Gastrocnemius medialis (tissue), 4 donors: ENCODE data around the gene CELSR1. TPM values are rescaled to one million over a fixed set of nuclear protein-coding genes. Genes with fewer than 3 reads are reported as not detected.
"Not testable (repeated sequence)": the region's sequence is repeated elsewhere in the genome, so short reads cannot be mapped to it uniquely, and the experiment has no call there.

Experiments used
- ATAC-seq, 2 donors: fragments of 150-250 bp; one replicate each; pipeline ENCODE4 v1.9.1; 2016
- DNase-seq, 2 donors: peaks; one replicate each; pipeline ENCODE4 v3.0.0-alpha.2; 2019
- H3K27ac ChIP-seq, 4 donors: fragments of 200-600 bp; sonication (generic); 1 replicate in 1 of 4; 2 replicates in 3 of 4; pipeline ENCODE4 v1.5.1; 2016 to 2018; ENCODE audit warnings: mild to moderate bottlenecking in 2 of 4, moderate library complexity in 1 of 4
- H3K27me3 ChIP-seq, 3 donors: fragments of 200-600 bp; sonication (generic) in 2 of 3; 1 replicate in 1 of 3; 2 replicates in 2 of 3; pipeline versions ENCODE4 v1.5.1 to v1.6.0; 2016 to 2019; ENCODE audit warnings: mild to moderate bottlenecking in 1 of 3, moderate library complexity in 1 of 3
- H3K36me3 ChIP-seq, 2 donors: fragments of 200-600 bp; sonication (generic) in 1 of 2; one replicate each; pipeline ENCODE4 v1.5.1; 2017 to 2018
- H3K4me1 ChIP-seq, 2 donors: fragments of 200-600 bp; sonication (generic) in 1 of 2; one replicate each; pipeline ENCODE4 v1.5.1; 2016 to 2017; ENCODE audit warnings: mild to moderate bottlenecking in 2 of 2
- H3K4me3 ChIP-seq, 4 donors: fragments of 200-600 bp; sonication (generic) in 3 of 4; 1 replicate in 1 of 4; 2 replicates in 3 of 4; pipeline ENCODE4 v1.5.1; 2016 to 2019; ENCODE audit warnings: mild to moderate bottlenecking in 2 of 4
- H3K9me3 ChIP-seq, 3 donors: fragments of 200-600 bp; sonication (generic) in 2 of 3; 1 replicate in 1 of 3; 2 replicates in 2 of 3; pipeline ENCODE4 v1.5.1; 2016 to 2019
- CTCF ChIP-seq, 5 experiments: fragments of 450-650 bp in 3 of 5; fragments of 200-600 bp in 2 of 5; sonication (generic) in 2 of 5; IDR thresholded peaks in 4 of 5; conservative IDR thresholded peaks in 1 of 5; 1 replicate in 4 of 5; 2 replicates in 1 of 5; pipeline ENCODE4 v1.5.1; 2016 to 2019; ENCODE audit warnings: antibody characterized with exemption in 5 of 5, mild to moderate bottlenecking in 3 of 5, moderate library complexity in 3 of 5
- POLR2A ChIP-seq, 2 donors: fragments of 450-650 bp; IDR thresholded peaks; one replicate each; pipeline ENCODE4 v1.6.1; 2017; ENCODE audit warnings: antibody characterized with exemption in 2 of 2, mild to moderate bottlenecking in 2 of 2, moderate library complexity in 2 of 2
- in situ Hi-C, 4 donors: fragments of 200-750 bp; cut with MboI; loops; one replicate each; pipeline versions ENCODE4 v1.15.0 to v1.8.0; 2017; ENCODE audit warnings: low sequenced_read_pairs in 4 of 4
- intact Hi-C: fragments of 100-400 bp; cut with DNase I; formaldehyde crosslinking; loops from one replicate; pipeline ENCODE4 v1.15.1; 2023; ENCODE audit warnings: low total_unique reads
- total RNA-seq, 4 donors: library from RNA; depleted of rRNA; stranded (reverse); fragments of >200 nt; gene quantifications; one replicate each; pipeline versions ENCODE4 v1.1.0 to v1.2.3, GENCODE V29; 2016

The CELSR1 gene
- total RNA-seq, 4 donors from 2014 or later: 0.10 to 1.5 (median 0.87) TPM

DNA sequence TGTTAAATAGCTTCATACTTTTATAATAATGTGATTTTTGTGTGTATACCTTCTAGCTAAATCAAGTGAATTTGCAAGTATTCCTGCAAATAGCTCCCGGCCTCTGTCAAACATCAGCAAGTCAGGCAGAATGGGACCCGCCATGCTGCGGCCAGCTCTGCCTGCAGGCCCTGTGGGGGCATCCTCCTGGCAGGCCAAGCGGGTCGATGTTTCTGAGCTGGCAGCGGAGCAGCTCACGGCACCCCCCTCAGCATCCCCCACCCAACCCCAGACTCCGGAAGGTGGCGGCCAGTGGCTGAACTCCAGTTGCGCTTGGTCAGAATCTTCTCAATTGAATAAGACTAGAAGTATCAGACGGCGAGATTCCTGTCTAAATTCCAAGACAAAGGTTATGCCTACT lies 221.4 kb downstream of the CELSR1 start:
- no peak for TF ChIP-seq POLR2A (IDR thresholded peaks at IDR 0.05)
- no peak for TF ChIP-seq CTCF (IDR thresholded peaks at IDR 0.05 in 4 of 5, conservative IDR thresholded peaks at IDR 0.05 in 1 of 5)
- H3K4me1 ChIP-seq: peaks cover 0 to 5% of the 10 kb centered on the region in 2 donors
- H3K27ac ChIP-seq: no peak overlapping the region
- DNase-seq (no peak), ATAC-seq (no peak)
- H3K36me3 ChIP-seq: no peaks in the 10 kb centered on the region
- no peaks in the 10 kb centered on the region for H3K27me3 ChIP-seq
- H3K4me3 ChIP-seq: no peak overlapping the region
- in situ Hi-C loops: loop anchor here in 2 of 4 donors (10.0 kb wide), 3 partner anchors 191 to 321 kb away; no protein-coding TSS in a partner anchor
- no peaks in the 10 kb centered on the region for H3K9me3 ChIP-seq
- intact Hi-C loops: loop anchor here (2.0 kb wide), 1 partner anchor 321 kb away; no protein-coding TSS in a partner anchor

- H3K4me1 ChIP-seq, H3K36me3 ChIP-seq, DNase-seq, H3K4me3 ChIP-seq, intact Hi-C loops, ATAC-seq, H3K9me3 ChIP-seq, H3K27ac ChIP-seq, H3K27me3 ChIP-seq: not testable (repeated sequence)
- in situ Hi-C loops: loop anchor here (5.0 to 10.0 kb wide), 5 partner anchors 188 to 321 kb away; no protein-coding TSS in a partner anchor
Observed at GRCh38 chr22:46312848-46313247, 224.6 kb downstream of the CELSR1 start.

- no peaks in the 10 kb centered on the region for H3K9me3 ChIP-seq
- in situ Hi-C loops: loop anchor here (5.0 to 10.0 kb wide), 5 partner anchors 187 to 320 kb away; no protein-coding TSS in a partner anchor
- DNase-seq (no peak), ATAC-seq (no peak)
- no peaks in the 10 kb centered on the region for H3K27me3 ChIP-seq
- no peak overlapping the region for H3K27ac ChIP-seq
- H3K4me1 ChIP-seq: peaks cover 0 to 5% of the 10 kb centered on the region in 2 donors
- intact Hi-C loops: no loop called here
- no peaks in the 10 kb centered on the region for H3K36me3 ChIP-seq
- H3K4me3 ChIP-seq: no peak overlapping the region
- TF ChIP-seq CTCF (IDR thresholded peaks at IDR 0.05 in 4 of 5, conservative IDR thresholded peaks at IDR 0.05 in 1 of 5): no peak
- no peak for TF ChIP-seq POLR2A (IDR thresholded peaks at IDR 0.05)
Observed at GRCh38 chr22:46312056-46312455, 225.4 kb downstream of the CELSR1 start.

Other genes starting within 250 kb of the CELSR1 start
- under 1 TPM in 2 of 4 donors, not detected in 2; 0.13 to 0.49 TPM for gene GTSE1, start 240.8 kb downstream of the CELSR1 start, total RNA-seq
- gene TRMU, start 201.9 kb downstream of the CELSR1 start, total RNA-seq: 10 to 100 TPM in 3 of 4 donors, 1 to 10 TPM in 1; 9.1 to 14.4 (median 13.0) TPM
- gene GRAMD4, start 82.8 kb upstream of the CELSR1 start, total RNA-seq: 100 to 1,000 TPM in 1 of 4 donors, 10 to 100 TPM in 3; 16.7 to 106 (median 53.3) TPM
- gene CERK, start 200.6 kb upstream of the CELSR1 start, total RNA-seq: 10 to 100 TPM; 32.7 to 38.7 (median 34.8) TPM
- 10 to 100 TPM; 18.8 to 25.2 (median 23.1) TPM for gene TBC1D22A, start 225.0 kb upstream of the CELSR1 start, total RNA-seq